OCI-LY3 (cell line): Measurements from ENCODE around the gene CDC25B.

Source experiments
- H2AFZ ChIP-seq: fragments of 200-600, 300-600 bp; shearing (Covaris generic); 2 replicates; pipeline ENCODE4 v1.6.0; 2014; ENCODE audit warnings: antibody characterized with exemption, low read depth, low read length
- H3K27ac ChIP-seq: fragments of 200-600, 300-600 bp; sonication (generic); 2 replicates; pipeline ENCODE4 v1.5.1; 2014; ENCODE audit warnings: mild to moderate bottlenecking, low read length, moderate library complexity, mixed read lengths
- H3K27me3 ChIP-seq: fragments of 200-600, 300-600 bp; sonication (generic); 2 replicates; pipeline ENCODE4 v1.6.1; 2014; ENCODE audit warnings: low read depth, low read length, mixed read lengths
- H3K36me3 ChIP-seq: fragments of 200-600, 300-600 bp; sonication (generic); replicated peaks from 2 replicates; pipeline ENCODE3; 2014; ENCODE audit warnings: low read depth, low read length, mixed read lengths
- H3K4me1 ChIP-seq: fragments of 300-600, 200-600 bp; sonication (generic); 2 replicates; pipeline ENCODE4 v1.6.1; 2014; ENCODE audit warnings: low read length, mixed read lengths
- H3K4me2 ChIP-seq: fragments of 200-600, 300-600 bp; sonication (generic); 2 replicates; pipeline ENCODE4 v1.6.1; 2014; ENCODE audit warnings: low read length, mixed read lengths
- H3K4me3 ChIP-seq: fragments of 300-600, 200-600 bp; sonication (generic); 2 replicates; pipeline ENCODE4 v1.5.1; 2014; ENCODE audit warnings: antibody characterized with exemption, mild to moderate bottlenecking, low read length, moderate library complexity
- H3K79me2 ChIP-seq: fragments of 300-600, 200-600 bp; shearing (Covaris generic); 2 replicates; pipeline ENCODE4 v1.6.1; 2014; ENCODE audit warnings: mild to moderate bottlenecking, low read length, mixed read lengths
- H3K9ac ChIP-seq: fragments of 300-600, 200-600 bp; shearing (Covaris generic); 2 replicates; pipeline ENCODE4 v1.6.0; 2014; ENCODE audit warnings: mild to moderate bottlenecking, low read length, moderate library complexity
- H3K9me3 ChIP-seq: fragments of 200-600, 300-600 bp; shearing (Covaris generic); 2 replicates; pipeline ENCODE4 v1.6.1; 2014; ENCODE audit warnings: low read length, mixed read lengths; ENCODE audit not compliant: insufficient read depth
- H4K20me1 ChIP-seq: fragments of 200-600, 300-600 bp; sonication (generic); 2 replicates; pipeline ENCODE4 v1.6.1; 2016; ENCODE audit warnings: low read length, mixed read lengths; ENCODE audit not compliant: insufficient read depth
- CTCF ChIP-seq: fragments of 200-600, 300-600 bp; sonication (generic); IDR thresholded peaks from 2 replicates; pipeline ENCODE4 v1.5.1; 2014; ENCODE audit warnings: antibody characterized with exemption, low read length, low read depth
- EZH2phosphoT487 ChIP-seq: fragments of 200-600 bp; shearing (Covaris generic); IDR thresholded peaks from 2 replicates; pipeline ENCODE4 v1.6.1; 2018; ENCODE audit warnings: antibody characterized with exemption, mixed run types, low read depth

The CDC25B gene

DNA sequence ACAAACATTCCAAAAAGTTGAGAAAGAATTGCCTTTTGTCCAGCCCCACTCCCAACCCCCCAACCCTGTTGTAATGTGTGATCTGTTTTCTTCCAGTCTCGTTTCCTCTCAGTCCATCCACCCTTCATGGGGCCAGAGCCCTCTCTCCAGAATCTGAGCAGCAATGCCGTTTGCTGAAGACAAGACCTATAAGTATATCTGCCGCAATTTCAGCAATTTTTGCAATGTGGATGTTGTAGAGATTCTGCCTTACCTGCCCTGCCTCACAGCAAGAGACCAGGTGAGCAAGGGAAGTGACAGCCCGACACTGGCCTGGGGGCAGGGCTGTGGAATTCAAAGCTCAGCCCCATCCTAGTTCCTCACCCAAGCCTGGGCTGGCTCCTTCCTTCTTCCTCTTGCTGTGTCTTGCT is 58.4 kb downstream of the CDC25B start:
- no peaks in the 10 kb centered on the region for H3K27me3 ChIP-seq
- H3K27ac ChIP-seq: no peak overlapping the region
- no peak overlapping the region for H2AFZ ChIP-seq
- H3K4me3 ChIP-seq: no peak overlapping the region
- peaks cover 20% of the 10 kb centered on the region for H3K36me3 ChIP-seq
- H3K4me1 ChIP-seq: no peaks in the 10 kb centered on the region
- peaks cover 11% of the 10 kb centered on the region; the same call in 1 of the 2 replicates for H3K79me2 ChIP-seq
- no peak for TF ChIP-seq CTCF
- no peak for TF ChIP-seq EZH2phosphoT487
- H3K4me2 ChIP-seq: no peak overlapping the region
- peaks cover 2% of the 10 kb centered on the region; the same call in 1 of the 2 replicates for H4K20me1 ChIP-seq
- no peak overlapping the region for H3K9ac ChIP-seq
- no peaks in the 10 kb centered on the region for H3K9me3 ChIP-seq
